Measurements from ENCODE around the gene KLHL40.

- no peak for TF ChIP-seq CTCF (IDR thresholded peaks at IDR 0.05; ENCODE audit: borderline replicate concordance, extremely low read depth, low read length, poor library complexity, severe bottlenecking)
- no peak for TF ChIP-seq EZH2 (IDR thresholded peaks at IDR 0.05; ENCODE audit: borderline replicate concordance, low read depth, low read length, severe bottlenecking)
Observed at GRCh38 chr3:42730706-42731420, 45.5 kb downstream of the KLHL40 start.

All from DND-41 (cell line).